GM21367 (cell line): ENCODE results near the gene POTEI.
"Not testable (repeated sequence)": the region's sequence is repeated elsewhere in the genome, so short reads cannot be mapped to it uniquely, and the experiment has no call there.

Experiments used
- ATAC-seq: cut with Tn5 transposase; IDR thresholded peaks from one replicate; pipeline ENCODE4 v1.9.1; 2021; ENCODE audit not compliant: unreplicated experiment

POTEI gene

GRCh38 chr2:130491073-130491472 is 18.1 kb downstream of the POTEI start:
- ATAC-seq: not testable (repeated sequence)

GRCh38 chr2:130455413-130455812 is 53.7 kb downstream of the POTEI start:
- not testable (repeated sequence) for ATAC-seq

DNA sequence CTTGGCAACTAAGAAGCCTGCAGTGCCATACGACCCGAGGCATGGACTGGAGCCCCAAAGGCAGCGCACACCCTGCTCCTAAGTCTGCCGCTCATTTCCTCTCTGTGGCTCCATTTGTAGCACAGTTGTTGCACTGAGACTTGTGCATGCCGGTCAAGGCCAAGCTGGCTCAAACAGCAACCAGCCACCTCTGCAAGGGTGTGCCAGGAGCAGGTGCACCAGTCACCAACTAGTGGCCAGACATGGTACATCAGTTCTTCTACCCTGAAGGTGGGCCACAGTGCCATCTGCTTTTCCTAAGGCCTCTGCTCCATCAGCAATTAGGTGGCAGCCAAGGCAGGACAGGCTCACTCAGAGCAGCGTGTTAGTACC is 54.4 kb downstream of the POTEI start:
- ATAC-seq: not testable (repeated sequence)

DNA sequence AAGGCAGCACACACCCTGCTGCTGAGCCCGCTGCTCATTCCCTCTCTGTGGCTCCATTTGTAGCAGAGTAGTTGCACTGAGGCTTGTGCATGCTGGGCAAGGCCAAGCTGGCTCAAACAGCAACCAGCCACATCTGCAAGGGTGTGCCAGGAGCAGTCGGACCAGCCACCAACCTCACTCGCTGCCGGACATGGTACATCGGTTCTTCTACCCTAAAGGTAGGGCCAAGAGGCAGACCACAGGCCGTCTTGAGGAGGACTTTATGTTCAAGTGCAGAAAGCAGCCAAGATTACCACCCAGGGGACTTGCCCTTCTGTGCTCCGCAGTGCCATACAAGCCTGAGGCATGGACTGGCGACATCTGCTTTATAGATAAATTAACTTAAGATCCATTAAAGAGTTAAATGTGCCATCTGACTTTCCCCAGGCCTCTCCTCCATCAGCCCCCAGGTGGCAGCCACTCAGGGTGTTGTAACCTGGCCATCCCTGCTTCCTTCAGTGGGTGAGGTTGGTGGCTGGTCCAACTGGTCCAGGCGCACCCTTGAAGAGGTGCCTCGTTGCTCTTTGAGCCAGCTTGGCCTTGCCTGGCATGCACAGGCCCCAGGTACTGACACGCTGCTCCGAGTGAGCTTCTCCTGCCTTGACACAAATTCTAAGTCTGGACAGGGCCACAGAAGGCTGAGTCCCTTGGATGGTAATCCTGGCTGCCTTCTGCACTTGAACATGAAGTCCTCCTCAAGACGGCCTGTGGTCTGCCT is 55.0 kb downstream of the POTEI start:
- not testable (repeated sequence) for ATAC-seq

DNA sequence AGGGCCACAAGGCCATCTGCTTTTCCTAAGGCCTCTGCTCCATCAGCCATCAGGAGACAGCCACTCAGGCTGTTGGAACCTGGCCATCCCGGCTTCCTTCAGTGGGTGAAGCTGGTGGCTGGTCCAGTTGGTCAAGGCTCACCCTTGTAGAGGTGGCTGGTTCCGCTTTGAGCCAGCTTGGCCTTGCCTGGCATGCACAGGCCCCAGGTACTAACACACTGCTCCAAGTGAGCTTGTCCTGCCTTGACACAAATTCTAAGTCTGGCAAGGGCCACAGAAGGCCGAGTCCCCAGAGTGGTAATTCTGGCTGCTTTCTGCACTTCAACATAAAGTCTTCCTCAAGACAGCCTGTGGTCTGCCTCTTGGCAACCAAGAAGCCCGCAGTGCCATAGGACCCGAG is 56.2 kb downstream of the POTEI start:
- not testable (repeated sequence) for ATAC-seq

DNA sequence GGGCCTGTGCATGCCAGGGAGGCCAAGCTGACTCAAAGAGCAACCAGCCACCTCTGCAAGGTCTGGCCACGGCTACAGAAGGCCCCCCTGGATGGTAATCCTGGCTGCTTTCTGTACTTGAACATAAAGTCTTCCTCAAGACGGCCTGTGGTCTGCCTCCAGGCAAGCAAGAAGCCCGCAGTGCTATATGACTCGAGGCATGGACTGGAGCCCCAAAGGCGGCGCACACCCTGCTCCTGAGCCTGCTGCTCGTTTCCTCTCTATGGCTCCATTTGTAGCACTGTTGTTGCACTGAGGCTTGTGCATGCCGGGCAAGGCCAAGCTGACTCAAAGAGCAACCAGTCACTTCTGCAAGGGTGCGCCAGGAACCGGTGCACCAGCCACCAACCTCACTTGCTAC is 57.3 kb downstream of the POTEI start:
- ATAC-seq: not testable (repeated sequence)

DNA sequence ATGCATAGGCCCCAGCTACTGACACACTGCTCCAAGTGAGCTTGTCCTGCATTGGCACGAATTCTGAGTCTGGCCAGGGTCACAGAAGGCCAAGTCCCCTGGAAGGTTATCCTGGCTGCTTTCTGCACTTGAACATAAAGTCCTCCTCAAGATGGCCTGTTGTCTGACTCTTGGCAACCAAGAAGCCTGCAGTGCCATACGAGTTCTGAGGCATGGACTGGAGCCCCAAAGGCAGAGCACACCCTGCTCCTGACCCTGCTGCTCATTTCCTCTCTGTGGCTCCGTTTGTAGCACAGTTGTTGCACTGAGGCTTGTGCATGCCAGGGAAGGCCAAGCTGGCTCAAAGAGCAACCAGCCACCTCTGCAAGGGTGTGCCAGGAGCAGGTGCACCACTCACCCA is 57.9 kb downstream of the POTEI start:
- ATAC-seq: not testable (repeated sequence)

DNA sequence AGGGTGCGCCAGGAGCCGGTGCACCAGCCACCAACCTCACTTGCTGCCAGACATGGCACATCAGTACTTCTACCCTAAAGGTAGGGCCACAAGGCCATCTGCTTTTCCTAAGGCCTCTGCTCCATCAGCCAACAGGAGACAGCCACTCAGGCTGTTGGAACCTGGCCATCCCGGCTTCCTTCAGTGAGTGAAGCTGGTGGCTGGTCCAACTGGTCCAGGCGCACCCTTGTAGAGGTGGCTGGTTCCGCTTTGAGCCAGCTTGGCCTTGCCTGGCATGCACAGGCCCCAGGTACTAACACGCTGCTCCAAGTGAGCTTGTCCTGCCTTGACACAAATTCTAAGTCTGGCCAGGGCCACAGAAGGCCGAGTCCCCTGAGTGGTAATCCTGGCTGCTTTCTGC is 58.8 kb downstream of the POTEI start:
- ATAC-seq: not testable (repeated sequence)

DNA sequence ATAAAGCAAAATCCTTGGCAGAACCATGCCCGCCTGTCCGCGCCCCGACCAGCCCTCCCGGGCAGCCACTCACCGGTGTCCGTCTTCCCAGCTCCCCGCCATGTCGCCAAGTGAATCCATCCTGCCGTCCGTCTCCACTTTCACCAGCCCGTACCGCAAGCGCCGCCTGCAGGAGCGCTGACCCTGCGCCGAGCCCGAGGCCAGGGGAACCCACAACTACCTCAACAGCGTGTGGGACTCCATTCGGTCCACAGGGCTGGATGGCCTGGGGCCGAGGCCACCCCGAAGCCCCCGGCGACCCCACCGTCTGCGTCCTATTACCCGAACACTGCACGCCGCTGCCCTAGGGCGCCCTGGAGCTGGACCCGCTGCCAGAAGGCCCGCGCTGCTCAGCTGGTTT is 81.5 kb downstream of the POTEI start:
- peak; percentile 58 for ATAC-seq

DNA sequence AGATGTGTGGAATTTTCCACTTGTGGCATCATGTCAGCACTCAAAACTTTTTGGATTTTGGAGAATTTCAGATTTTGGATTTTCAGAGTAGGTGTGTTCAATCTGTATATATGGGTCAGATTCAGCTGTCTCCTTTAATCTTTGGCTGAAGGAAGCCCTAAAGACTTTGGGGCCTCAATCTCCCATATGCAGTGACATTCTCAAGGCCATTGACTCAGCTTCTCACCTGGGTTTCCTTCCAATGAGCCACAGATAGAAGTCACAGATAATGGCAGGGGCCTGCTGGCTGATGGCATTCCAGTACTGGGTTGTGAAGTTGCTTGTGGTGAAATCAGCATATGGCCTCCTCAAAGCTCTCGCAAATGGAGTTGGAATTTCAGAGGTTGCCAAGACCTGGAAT is 90.3 kb downstream of the POTEI start:
- not testable (repeated sequence) for ATAC-seq

- not testable (repeated sequence) for ATAC-seq
Measured at GRCh38 chr2:130416693-130417092, 92.4 kb downstream of the POTEI start.
